ENCODE measurements around the gene CYP2J2. TPM values are rescaled to one million over a fixed set of nuclear protein-coding genes. Genes with fewer than 3 reads are reported as not detected.
"Not testable (repeated sequence)": the region's sequence is repeated elsewhere in the genome, so short reads cannot be mapped to it uniquely, and the experiment has no call there.

Gene CYP2J2
- total RNA-seq, 1 experiment from 2014 or later = 1.6 TPM

DNA sequence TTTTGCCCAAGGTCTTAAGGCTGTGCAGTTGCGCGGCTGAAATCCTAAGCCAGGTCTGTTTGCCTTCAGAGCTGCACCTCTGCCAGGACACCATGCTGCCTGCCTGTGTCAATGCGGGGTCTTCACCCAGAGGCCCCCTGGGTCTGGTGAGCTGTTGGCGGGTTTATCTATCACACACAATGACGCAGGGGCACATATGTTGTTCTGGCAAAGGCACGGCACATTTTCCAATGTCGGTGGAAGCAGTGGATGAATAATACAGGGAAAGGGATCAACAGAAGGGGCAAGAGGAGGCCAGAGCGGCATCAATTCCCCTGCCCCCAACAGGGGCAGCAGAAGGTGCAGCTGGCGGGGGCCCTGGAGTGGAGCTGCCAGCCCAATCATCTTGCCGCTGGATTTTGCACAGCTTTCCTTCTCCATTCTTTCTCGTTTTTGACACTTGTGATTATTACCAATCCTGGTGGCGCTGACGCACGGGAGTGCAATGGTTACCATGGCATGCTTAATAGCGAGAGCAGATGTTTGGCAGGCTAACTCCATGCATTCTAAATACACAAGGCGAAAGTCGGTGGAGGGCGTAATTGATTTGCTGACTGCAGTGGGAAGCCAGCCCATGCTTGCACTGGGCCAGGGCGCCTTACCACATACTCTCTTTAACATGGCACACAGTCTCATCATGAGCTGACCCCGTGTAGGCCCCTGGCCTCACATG lies 45.8 kb upstream of the CYP2J2 start:
- Histone ChIP-seq H2AFZ (no peak overlapping the region), H4K20me1 (ENCODE audit: insufficient read depth) (no peaks in the 10 kb centered on the region), H3K27me3 (ENCODE audit: insufficient read depth, low read depth) (0 out of 2 replicates have a peak, but pooled peaks cover 4% of the 10 kb centered on the region), H3K9me2 (ENCODE audit: insufficient read depth) (no peaks in the 10 kb centered on the region), H3K27ac (no peak overlapping the region), H3K4me3 (no peak overlapping the region), H3K4me2 (no peak overlapping the region), H3K36me3 (ENCODE audit: low read depth) (no peaks in the 10 kb centered on the region), H3F3A (ENCODE audit: insufficient read depth, low read depth) (no peaks in the 10 kb centered on the region), H3K4me1 (replicated peaks; ENCODE audit: insufficient read depth) (no peaks in the 10 kb centered on the region), H3K9me3 (ENCODE audit: insufficient read depth, low read depth) (no peaks in the 10 kb centered on the region), H3K79me2 (ENCODE audit: low read depth) (no peaks in the 10 kb centered on the region)
- no peak for DNase-seq
- ChIA-PET CTCF (no interaction called here), POLR2A (ENCODE audit: unreplicated experiment) (no interaction called here)
- intact Hi-C loops (cut with micrococcal nuclease; ENCODE audit: unreplicated experiment) = loop anchor here (5.0 to 10.0 kb wide), 5 partner anchors 312 to 1480 kb away; no protein-coding TSS in a partner anchor
- BruUV-seq (replicated peaks) = no TSS peak
- TF ChIP-seq, protein P1, sequence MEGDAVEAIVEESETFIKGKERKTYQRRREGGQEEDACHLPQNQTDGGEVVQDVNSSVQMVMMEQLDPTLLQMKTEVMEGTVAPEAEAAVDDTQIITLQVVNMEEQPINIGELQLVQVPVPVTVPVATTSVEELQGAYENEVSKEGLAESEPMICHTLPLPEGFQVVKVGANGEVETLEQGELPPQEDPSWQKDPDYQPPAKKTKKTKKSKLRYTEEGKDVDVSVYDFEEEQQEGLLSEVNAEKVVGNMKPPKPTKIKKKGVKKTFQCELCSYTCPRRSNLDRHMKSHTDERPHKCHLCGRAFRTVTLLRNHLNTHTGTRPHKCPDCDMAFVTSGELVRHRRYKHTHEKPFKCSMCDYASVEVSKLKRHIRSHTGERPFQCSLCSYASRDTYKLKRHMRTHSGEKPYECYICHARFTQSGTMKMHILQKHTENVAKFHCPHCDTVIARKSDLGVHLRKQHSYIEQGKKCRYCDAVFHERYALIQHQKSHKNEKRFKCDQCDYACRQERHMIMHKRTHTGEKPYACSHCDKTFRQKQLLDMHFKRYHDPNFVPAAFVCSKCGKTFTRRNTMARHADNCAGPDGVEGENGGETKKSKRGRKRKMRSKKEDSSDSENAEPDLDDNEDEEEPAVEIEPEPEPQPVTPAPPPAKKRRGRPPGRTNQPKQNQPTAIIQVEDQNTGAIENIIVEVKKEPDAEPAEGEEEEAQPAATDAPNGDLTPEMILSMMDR (conservative IDR thresholded peaks at IDR 0.05) = no peak
- TF ChIP-seq EZH2 (IDR thresholded peaks at IDR 0.05; ENCODE audit: low read depth) = no peak

DNA sequence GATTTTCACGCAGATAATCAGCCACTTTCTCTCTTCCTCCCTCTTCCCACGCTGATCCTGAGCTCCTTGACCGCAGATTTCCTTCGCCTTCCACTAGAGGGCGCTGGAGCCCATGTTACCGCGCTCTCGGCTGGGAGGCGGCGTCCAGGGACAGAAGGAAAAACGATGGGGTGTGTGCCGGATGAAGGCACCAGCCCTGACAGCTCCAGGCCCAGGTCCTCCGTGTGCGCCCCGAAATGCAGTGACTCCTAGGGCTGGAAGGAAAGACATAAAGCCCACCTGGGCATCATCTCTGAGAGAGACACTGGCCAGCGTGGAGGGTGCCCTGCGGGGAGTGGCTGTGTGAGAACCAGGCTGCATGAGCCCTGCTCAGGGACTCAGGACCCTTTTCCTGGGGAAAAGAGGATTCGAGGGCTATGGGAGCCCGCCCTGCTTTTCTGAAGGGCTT lies 44.9 kb upstream of the CYP2J2 start:
- Histone ChIP-seq H3K4me1 (replicated peaks; ENCODE audit: insufficient read depth) (no peaks in the 10 kb centered on the region), H4K20me1 (ENCODE audit: insufficient read depth) (no peaks in the 10 kb centered on the region), H3F3A (ENCODE audit: insufficient read depth, low read depth) (no peaks in the 10 kb centered on the region), H3K9me2 (ENCODE audit: insufficient read depth) (no peaks in the 10 kb centered on the region), H2AFZ (peak overlapping the region; percentile 68; the same call in 1 of the 2 replicates), H3K4me2 (peak overlapping the region; percentile 66), H3K36me3 (ENCODE audit: low read depth) (no peaks in the 10 kb centered on the region), H3K79me2 (ENCODE audit: low read depth) (no peaks in the 10 kb centered on the region), H3K27ac (no peak overlapping the region), H3K9me3 (ENCODE audit: insufficient read depth, low read depth) (no peaks in the 10 kb centered on the region), H3K4me3 (no peak overlapping the region), H3K27me3 (ENCODE audit: insufficient read depth, low read depth) (0 out of 2 replicates have a peak, but pooled peaks cover 4% of the 10 kb centered on the region)
- BruUV-seq (replicated peaks) = no TSS peak
- peak; percentile 50 to 74 for DNase-seq
- no peak for TF ChIP-seq EZH2 (IDR thresholded peaks at IDR 0.05; ENCODE audit: low read depth)
- TF ChIP-seq, protein P1 (conservative IDR thresholded peaks at IDR 0.05) = peak; percentile 94
- CTCF ChIA-PET = interaction anchor here (0.6 to 0.7 kb wide), 3 partner anchors 10 to 1882 kb away, joined by 3 to 4 read pairs (median 3); no protein-coding TSS in a partner anchor
- intact Hi-C loops (cut with micrococcal nuclease; ENCODE audit: unreplicated experiment) = loop anchor here (2.0 to 10.0 kb wide), 6 partner anchors 313 to 1881 kb away; no protein-coding TSS in a partner anchor
- POLR2A ChIA-PET (ENCODE audit: unreplicated experiment) = no interaction called here

DNA sequence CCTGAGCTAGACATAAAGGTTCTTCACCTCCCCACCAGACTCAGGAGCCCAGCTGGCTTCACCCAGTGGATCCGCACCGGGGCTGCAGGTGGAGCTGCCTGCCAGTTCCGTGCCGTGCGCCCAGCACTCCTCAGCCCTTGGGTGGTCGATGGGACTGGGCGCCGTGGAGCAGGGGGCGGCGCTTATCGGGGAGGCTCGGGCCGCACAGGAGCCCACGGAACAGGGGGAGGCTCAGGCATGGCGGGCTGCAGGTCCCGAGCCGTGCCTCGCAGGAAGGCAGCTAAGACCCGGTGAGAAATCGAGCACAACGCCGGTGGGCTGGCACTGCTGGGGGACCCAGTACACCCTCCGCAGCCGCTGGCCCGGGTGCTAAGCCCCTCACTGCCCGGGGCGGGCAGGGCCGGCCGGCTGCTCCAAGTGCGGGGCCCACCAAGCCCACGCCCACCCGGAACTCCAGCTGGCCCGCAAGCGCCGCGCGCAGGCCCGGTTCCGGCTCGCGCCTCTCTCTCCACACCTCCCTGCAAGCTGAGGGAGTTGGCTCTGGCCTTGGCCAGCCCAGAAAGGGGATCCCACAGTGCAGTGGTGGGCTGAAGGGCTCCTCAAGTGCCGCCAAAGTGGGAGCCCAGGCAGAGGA lies 43.1 kb upstream of the CYP2J2 start:
- H3K79me2 ChIP-seq (ENCODE audit: low read depth); H2AFZ ChIP-seq; H3K4me3 ChIP-seq; H3F3A ChIP-seq (ENCODE audit: insufficient read depth, low read depth); BruUV-seq (replicated peaks); H4K20me1 ChIP-seq (ENCODE audit: insufficient read depth); POLR2A ChIA-PET (ENCODE audit: unreplicated experiment); H3K27me3 ChIP-seq (ENCODE audit: insufficient read depth, low read depth); H3K9me3 ChIP-seq (ENCODE audit: insufficient read depth, low read depth); H3K4me2 ChIP-seq; H3K9me2 ChIP-seq (ENCODE audit: insufficient read depth); H3K27ac ChIP-seq; DNase-seq; H3K4me1 ChIP-seq (replicated peaks; ENCODE audit: insufficient read depth); H3K36me3 ChIP-seq (ENCODE audit: low read depth): not testable (repeated sequence)
- intact Hi-C loops (cut with micrococcal nuclease; ENCODE audit: unreplicated experiment) = loop anchor here (2.0 to 10.0 kb wide), 6 partner anchors 315 to 1883 kb away; no protein-coding TSS in a partner anchor
- CTCF ChIA-PET = interaction anchor here (0.6 to 0.7 kb wide), 2 partner anchors 977 to 1367 kb away, joined by 3 to 4 read pairs; no protein-coding TSS in a partner anchor

DNA sequence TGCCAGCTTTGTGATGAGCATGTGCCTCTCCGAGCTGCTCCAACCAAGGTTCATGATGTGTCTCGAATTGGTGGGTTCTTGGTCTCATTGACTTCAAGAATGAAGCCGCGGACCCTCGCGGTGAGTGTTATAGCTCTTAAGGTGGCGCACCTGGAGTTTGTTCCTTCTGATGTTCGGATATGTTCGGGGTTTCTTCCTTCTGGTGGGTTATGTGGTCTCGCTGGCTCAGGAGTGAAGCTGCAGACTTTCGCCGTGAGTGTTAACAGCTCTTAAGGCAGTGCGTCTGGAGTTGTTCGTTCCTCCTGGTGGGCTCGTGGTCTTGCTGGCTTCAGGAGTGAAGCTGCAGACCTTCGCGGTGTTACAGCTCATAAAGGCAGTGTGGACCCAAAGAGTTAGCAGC lies 42.2 kb upstream of the CYP2J2 start:
- H3K36me3 ChIP-seq (ENCODE audit: low read depth); H3K4me1 ChIP-seq (replicated peaks; ENCODE audit: insufficient read depth); POLR2A ChIA-PET (ENCODE audit: unreplicated experiment); H2AFZ ChIP-seq; H3K27me3 ChIP-seq (ENCODE audit: insufficient read depth, low read depth); H3K9me2 ChIP-seq (ENCODE audit: insufficient read depth); BruUV-seq (replicated peaks); H3K4me2 ChIP-seq; intact Hi-C loops (cut with micrococcal nuclease; ENCODE audit: unreplicated experiment); H3K27ac ChIP-seq; H3F3A ChIP-seq (ENCODE audit: insufficient read depth, low read depth); DNase-seq; H3K79me2 ChIP-seq (ENCODE audit: low read depth); H3K9me3 ChIP-seq (ENCODE audit: insufficient read depth, low read depth); H4K20me1 ChIP-seq (ENCODE audit: insufficient read depth); H3K4me3 ChIP-seq: not testable (repeated sequence)
- CTCF ChIA-PET = interaction anchor here (0.6 kb wide), 1 partner anchor 1368 kb away, joined by 3 read pairs; no protein-coding TSS in a partner anchor
